Heart right ventricle (tissue), 16 donors: ENCODE measurements around the gene CKAP2L. TPM values are rescaled to one million over a fixed set of nuclear protein-coding genes. Genes with fewer than 3 reads are reported as not detected.
A peak's percentile ranks its signal among the peaks of the same experiment; 100 is the strongest.

Source experiments
- ATAC-seq, 8 donors: fragments of 200-7000 bp; cut with Tn5 transposase; one replicate each; pipeline ENCODE4 v1.9.1; 2020; ENCODE audit warnings: mild to moderate bottlenecking in 8 of 8, moderate library complexity in 8 of 8, moderate number of reproducible peaks in 1 of 8
- DNase-seq, 2 donors: peaks; one replicate each; pipeline ENCODE4 v3.0.0-alpha.2; 2020
- H3K27ac ChIP-seq, 10 donors: fragments of 200-600 bp; sonication (generic) in 2 of 10; one replicate each; pipeline versions ENCODE4 v1.5.0 to v1.8.0; 2020 to 2022; ENCODE audit warnings: mild to moderate bottlenecking in 3 of 10
- H3K27me3 ChIP-seq, 7 donors: fragments of 200-600 bp; one replicate each; pipeline ENCODE4 v1.8.0; 2021 to 2022; ENCODE audit warnings: mild to moderate bottlenecking in 2 of 7
- H3K36me3 ChIP-seq, 9 donors: fragments of 200-600 bp; sonication (generic) in 1 of 9; one replicate each; pipeline versions ENCODE4 v1.5.0 to v1.8.0; 2020 to 2022; ENCODE audit warnings: mild to moderate bottlenecking in 2 of 9
- H3K4me1 ChIP-seq, 9 donors: fragments of 200-600 bp; sonication (generic) in 1 of 9; one replicate each; pipeline versions ENCODE4 v1.5.0 to v1.8.0; 2020 to 2022; ENCODE audit warnings: mild to moderate bottlenecking in 4 of 9
- H3K4me3 ChIP-seq, 10 donors: fragments of 200-600 bp; sonication (generic) in 2 of 10; one replicate each; pipeline versions ENCODE4 v1.5.0 to v1.8.0; 2020 to 2022; ENCODE audit warnings: mild to moderate bottlenecking in 7 of 10, moderate library complexity in 2 of 10
- H3K9me3 ChIP-seq, 11 donors: fragments of 200-600 bp in 10 of 11; sonication (generic) in 2 of 11; one replicate each; pipeline versions ENCODE4 v1.5.0 to v1.8.0; 2013 to 2022; ENCODE audit warnings: mild to moderate bottlenecking in 2 of 11, control low read depth in 1 of 11, moderate library complexity in 1 of 11
- CTCF ChIP-seq, 9 donors: fragments of 200-600 bp; sonication (generic) in 2 of 9; IDR thresholded peaks; one replicate each; pipeline versions ENCODE4 v1.5.0 to v1.8.0; 2021 to 2022; ENCODE audit warnings: antibody characterized with exemption in 9 of 9, mild to moderate bottlenecking in 5 of 9, moderate library complexity in 1 of 9
- whole genome bisulfite sequencing, 2 donors: extraction: QIAGEN DNeasy Blood & Tissue Kit; methylation state at CpG; one replicate each; pipeline ENCODE4 v1.1.7; 2013; ENCODE audit warnings: inconsistent platforms in 1 of 2; 5-methylcytosine and 5-hydroxymethylcytosine counted together
- intact Hi-C, 10 donors: fragments of 100-400 bp; cut with DNase I; formaldehyde crosslinking; loops; one replicate each; pipeline versions ENCODE4 v1.11.1 to v1.14.2; 2022
- polyA plus RNA-seq, 2 donors: library from polyadenylated mRNA; stranded (reverse); fragments of 200-250 nt; gene quantifications; one replicate each; pipeline ENCODE4 v1.2.3, GENCODE V29; 2013
- total RNA-seq, 10 donors: library from RNA; stranded (reverse); fragmentation: NEBNext Ultra II Directional in 3 of 10; extraction: Animal tissue kit (Norgen Biotek cat#: 25700) in 3 of 10; gene quantifications; one replicate each; pipeline versions ENCODE4 v1.2.1 to v1.2.4, GENCODE V29; 2021 to 2023
- donor health status: Arrhythmogenic right ventricular cardiomyopathy.
- donor health status: ischemic (EF 13 %, LVEDD 7.1; RV severe dilation, severe dysfunction).
- donor health status: healthy with polysubstance abuse.
- donor health status: DM: no; HTN: yes; CAD: no.
- donor health status: DM: no; HTN: no; CAD: no.
- donor health status: ischemic (EF 25% LVEDD 6.9; RV normal size, moderate dysfunction).
- donor health status: ischemic (EF 25% LVEDD 5.7; RV mildly dilated, moderate dysfunction).
- donor health status: healthy.
- donor health status: DM: yes; HTN: yes; CAD: no.
- donor health status: Ischemic cardiomyopathy.
- donor health status: ischemic (EF 35%, LVEDD 5.7; RV mildly dilated, moderate dysfunction).
- donor health status: nonischemic (EF 11% LVEDD 7.7; RV severe dilation, severe dysfunction).
- donor health status: DM: yes; HTN: yes; CAD: no.
- donor health status: PGD.
- donor health status: ischemic (EF 29% LVEDD 5.4; RV normal size, mild dysfunction).
- donor health status: nonischemic (EF 23%, LVEDD 6.1; RV moderate dilation, normal function).

The CKAP2L gene
- total and polyA plus RNA-seq, 12 donors = 0.03 to 1.8 (median 0.44) TPM; not detected in 5

- intact Hi-C loops = loop anchor here in 3 of 10 donors (2.0 to 5.0 kb wide), 3 partner anchors 45 to 57 kb away; no protein-coding TSS in a partner anchor
These were observed 47.5 kb upstream of the CKAP2L start for GRCh38 chr2:112811841-112812306.

GRCh38 chr2:112811276-112811831 lies 46.9 kb upstream of the CKAP2L start:
- Histone ChIP-seq H3K36me3 (no peaks in the 10 kb centered on the region), H3K4me1 (peaks cover 0 to 35% (median 27%) of the 10 kb centered on the region in 9 donors), H3K27ac (peak overlapping the region in 7 of 10 donors; percentile 5 to 68 (median 39)), H3K27me3 (no peaks in the 10 kb centered on the region), H3K4me3 (no peak overlapping the region), H3K9me3 (peaks cover 0 to 17% (median 0%) of the 10 kb centered on the region in 11 donors)
- peak in 3 of 8 donors; percentile 6 to 26 (median 23) for ATAC-seq
- intact Hi-C loops = loop anchor here in 2 of 10 donors (5.0 kb wide), 2 partner anchors 44 to 56 kb away; no protein-coding TSS in a partner anchor
- TF ChIP-seq CTCF (IDR thresholded peaks at IDR 0.05) = no peak
- DNase-seq = no peak
- WGBS, 2 donors = 67 to 84% methylated on average over 3 of the region's 3 CpGs

More at GRCh38 chr2:112811841-112812306, 47.5 kb upstream of the CKAP2L start:
- Histone ChIP-seq H3K4me1 (peaks cover 0 to 35% (median 27%) of the 10 kb centered on the region in 9 donors), H3K27ac (peak overlapping the region in 7 of 10 donors; percentile 5 to 69 (median 41)), H3K36me3 (no peaks in the 10 kb centered on the region), H3K4me3 (no peak overlapping the region), H3K9me3 (peaks cover 0 to 13% (median 0%) of the 10 kb centered on the region in 11 donors), H3K27me3 (no peaks in the 10 kb centered on the region)
- peak in 1 of 2 donors; percentile 63 for DNase-seq
- ATAC-seq = peak; percentile 83 to 96 (median 88)
- TF ChIP-seq CTCF (IDR thresholded peaks at IDR 0.05) = no peak
- WGBS, 2 donors = 40 to 54% methylated on average over 7 of the region's 7 CpGs

GRCh38 chr2:112809112-112809511 lies 44.7 kb upstream of the CKAP2L start:
- DNase-seq (no peak), ATAC-seq (no peak)
- no peaks in the 10 kb centered on the region for H3K27me3 ChIP-seq
- no peak overlapping the region for H3K4me3 ChIP-seq
- TF ChIP-seq CTCF (IDR thresholded peaks at IDR 0.05) = no peak
- H3K36me3 ChIP-seq = no peaks in the 10 kb centered on the region
- peaks cover 0 to 19% (median 0%) of the 10 kb centered on the region in 11 donors for H3K9me3 ChIP-seq
- H3K4me1 ChIP-seq = peaks cover 0 to 32% (median 27%) of the 10 kb centered on the region in 9 donors
- intact Hi-C loops = loop anchor here in 1 of 10 donors (5.0 kb wide), 1 partner anchor 37 kb away; no protein-coding TSS in a partner anchor
- no peak overlapping the region for H3K27ac ChIP-seq

- Histone ChIP-seq H3K4me1 (peaks cover 0 to 14% (median 10%) of the 10 kb centered on the region in 9 donors), H3K27ac (no peak overlapping the region), H3K36me3 (no peaks in the 10 kb centered on the region), H3K9me3 (peaks cover 0 to 19% (median 0%) of the 10 kb centered on the region in 11 donors), H3K27me3 (no peaks in the 10 kb centered on the region), H3K4me3 (no peak overlapping the region)
- ATAC-seq = no peak
- no peak for TF ChIP-seq CTCF (IDR thresholded peaks at IDR 0.05)
- intact Hi-C loops = loop anchor here in 1 of 10 donors (5.0 kb wide), 1 partner anchor 35 kb away; no protein-coding TSS in a partner anchor
- DNase-seq = no peak
- WGBS, 2 donors = 95 to 96% methylated on average over 3 of the region's 3 CpGs
These were observed 42.9 kb upstream of the CKAP2L start for GRCh38 chr2:112807233-112807807.
